Neuronal stem cell (in vitro differentiated cells): ENCODE results near the gene DDX42.

ENCODE experiments used
- DNase-seq: peaks from one replicate; pipeline ENCODE4 v3.0.0-alpha.2; 2013; ENCODE audit warnings: low spot score
- H2AFZ ChIP-seq: one replicate; pipeline ENCODE4 v1.6.1; 2013; ENCODE audit warnings: mild to moderate bottlenecking, low read length, inconsistent platforms
- H2AK5ac ChIP-seq: 2 replicates; pipeline ENCODE4 v1.6.1; 2013; ENCODE audit warnings: low read depth, mild to moderate bottlenecking, inconsistent platforms, low read length, moderate library complexity, mixed read lengths
- H2BK120ac ChIP-seq: 2 replicates; pipeline ENCODE4 v1.6.1; 2013; ENCODE audit warnings: low read depth, mild to moderate bottlenecking, inconsistent platforms, low read length, moderate library complexity, mixed read lengths
- H2BK12ac ChIP-seq: one replicate; pipeline ENCODE4 v1.6.1; 2013; ENCODE audit warnings: low read length, inconsistent platforms
- H2BK15ac ChIP-seq: 2 replicates; pipeline ENCODE4 v1.6.1; 2013; ENCODE audit warnings: mild to moderate bottlenecking, low read length, inconsistent platforms, mixed read lengths
- H2BK5ac ChIP-seq: one replicate; pipeline ENCODE4 v1.6.1; 2013; ENCODE audit warnings: inconsistent platforms, mild to moderate bottlenecking, low read length, moderate library complexity
- H3K14ac ChIP-seq: one replicate; pipeline ENCODE4 v1.6.1; 2013; ENCODE audit warnings: low read length, inconsistent platforms
- H3K18ac ChIP-seq: 2 replicates; pipeline ENCODE4 v1.6.1; 2013; ENCODE audit warnings: low read length, inconsistent platforms
- H3K23ac ChIP-seq: 2 replicates; pipeline ENCODE4 v1.6.1; 2013; ENCODE audit warnings: low read depth, mild to moderate bottlenecking, mixed read lengths, low read length, inconsistent platforms; ENCODE audit not compliant: poor library complexity
- H3K27ac ChIP-seq: replicated peaks from 3 replicates; pipeline ENCODE4 v1.5.1; 2013; ENCODE audit warnings: low read length, inconsistent platforms
- H3K27me3 ChIP-seq, 3 experiments: 2 replicates each; pipeline ENCODE4 v1.6.1; 2013; ENCODE audit warnings: low read length in 3 of 3, mild to moderate bottlenecking in 2 of 3, inconsistent platforms in 1 of 3, low read depth in 1 of 3, mixed read lengths in 1 of 3, moderate library complexity in 1 of 3; ENCODE audit not compliant: control insufficient read depth in 3 of 3, insufficient read depth in 3 of 3
- H3K36me3 ChIP-seq, 2 donors: replicated peaks in 1 of 2; 2 replicates each; pipeline ENCODE4 v1.6.1; 2013; ENCODE audit warnings: low read length in 2 of 2; ENCODE audit not compliant: control insufficient read depth in 2 of 2, insufficient read depth in 2 of 2
- H3K4ac ChIP-seq: 2 replicates; pipeline ENCODE4 v1.6.1; 2013; ENCODE audit warnings: inconsistent platforms, mild to moderate bottlenecking, low read length, moderate library complexity
- H3K4me1 ChIP-seq, 2 donors: 1 replicate in 1 of 2; 2 replicates in 1 of 2; pipeline ENCODE4 v1.6.1; 2013; ENCODE audit warnings: low read length in 2 of 2, low read depth in 1 of 2; ENCODE audit not compliant: control insufficient read depth in 2 of 2, insufficient read depth in 1 of 2
- H3K4me2 ChIP-seq: one replicate; pipeline ENCODE4 v1.6.1; 2013; ENCODE audit warnings: mild to moderate bottlenecking, low read length, inconsistent platforms; ENCODE audit not compliant: insufficient read depth, poor library complexity, severe bottlenecking
- H3K4me3 ChIP-seq, 2 donors: 2 replicates each; pipeline ENCODE4 v1.5.1; 2013; ENCODE audit warnings: low read length in 2 of 2, mild to moderate bottlenecking in 2 of 2, inconsistent platforms in 1 of 2, moderate library complexity in 1 of 2
- H3K79me1 ChIP-seq: one replicate; pipeline ENCODE4 v1.6.1; 2013; ENCODE audit warnings: low read depth, mild to moderate bottlenecking, inconsistent platforms, low read length, moderate library complexity
- H3K9ac ChIP-seq: one replicate; pipeline ENCODE4 v1.6.1; 2013; ENCODE audit warnings: mild to moderate bottlenecking, low read depth, low read length, inconsistent platforms; ENCODE audit not compliant: poor library complexity
- H3K9me3 ChIP-seq, 2 donors: replicated peaks in 1 of 2; 2 replicates each; pipeline versions ENCODE3 to v1.6.1; 2013; ENCODE audit warnings: low read length in 2 of 2, mild to moderate bottlenecking in 2 of 2, inconsistent platforms in 1 of 2, low read depth in 1 of 2, mixed read lengths in 1 of 2, moderate library complexity in 1 of 2; ENCODE audit not compliant: control insufficient read depth in 2 of 2, insufficient read depth in 1 of 2
- H4K8ac ChIP-seq: one replicate; pipeline ENCODE4 v1.6.1; 2013; ENCODE audit warnings: low read depth, mild to moderate bottlenecking, inconsistent platforms, low read length, moderate library complexity
- H4K91ac ChIP-seq: one replicate; pipeline ENCODE4 v1.6.1; 2013; ENCODE audit warnings: low read length, low read depth, mild to moderate bottlenecking, inconsistent platforms; ENCODE audit not compliant: poor library complexity
- WGBS, 2 donors: extraction: QIAGEN DNeasy Blood & Tissue Kit; methylation state at CpG; one replicate each; pipeline ENCODE4 v1.1.7; 2013; ENCODE audit warnings: missing lambda C conversion rate in 2 of 2, mixed read lengths in 1 of 2; ENCODE audit not compliant: insufficient read length in 2 of 2, insufficient replicate concordance in 1 of 2; ENCODE audit errors: extremely low coverage in 2 of 2; 5-methylcytosine and 5-hydroxymethylcytosine counted together

DDX42 gene

GRCh38 chr17:63838631-63839171 lies 64.7 kb downstream of the DDX42 start:
- Histone ChIP-seq H3K9ac (no peak overlapping the region), H2BK15ac (no peak overlapping the region), H2BK12ac (no peak overlapping the region), H3K4me3 (no peak overlapping the region), H3K4me2 (no peak overlapping the region), H2BK120ac (no peak overlapping the region), H3K23ac (no peak overlapping the region), H3K4ac (no peak overlapping the region), H3K18ac (no peak overlapping the region), H3K27ac (no peak overlapping the region), H4K8ac (no peak overlapping the region), H3K27me3 (no peaks in the 10 kb centered on the region), H3K14ac (no peak overlapping the region), H3K4me1 (peaks cover 10 to 13% of the 10 kb centered on the region in 2 donors), H4K91ac (no peak overlapping the region), H3K9me3 (no peaks in the 10 kb centered on the region), H3K36me3 (peaks cover 15 to 45% of the 10 kb centered on the region in 2 donors), H2BK5ac (no peak overlapping the region), H2AK5ac (peak overlapping the region; percentile 19), H3K79me1 (peaks cover 6% of the 10 kb centered on the region), H2AFZ (no peak overlapping the region)
- no peak for DNase-seq
- WGBS, 2 donors: no CpG with 5 or more reads among the region's 7 CpGs

GRCh38 chr17:63840591-63841349 lies 66.8 kb downstream of the DDX42 start:
- peaks cover 11 to 13% of the 10 kb centered on the region in 2 donors for H3K4me1 ChIP-seq
- H3K27ac ChIP-seq: no peak overlapping the region
- no peak overlapping the region for H2BK120ac ChIP-seq
- DNase-seq: no peak
- no peak overlapping the region for H3K18ac ChIP-seq
- H2BK15ac ChIP-seq: no peak overlapping the region
- no peak overlapping the region for H2BK5ac ChIP-seq
- no CpG with 5 or more reads among the region's 4 CpGs for WGBS, 2 donors
- no peak overlapping the region for H3K23ac ChIP-seq
- H3K14ac ChIP-seq: no peak overlapping the region
- peak overlapping the region; percentile 46 for H3K9ac ChIP-seq
- H3K36me3 ChIP-seq: peaks cover 4 to 25% of the 10 kb centered on the region in 2 donors
- H4K91ac ChIP-seq: no peak overlapping the region
- H2AFZ ChIP-seq: no peak overlapping the region
- H3K27me3 ChIP-seq: no peaks in the 10 kb centered on the region
- H3K4me3 ChIP-seq: peak overlapping the region in 1 of 2 donors; percentile 61
- H4K8ac ChIP-seq: no peak overlapping the region
- H2AK5ac ChIP-seq: no peak overlapping the region
- H3K79me1 ChIP-seq: peaks cover 6% of the 10 kb centered on the region
- no peaks in the 10 kb centered on the region for H3K9me3 ChIP-seq
- no peak overlapping the region for H3K4ac ChIP-seq
- H3K4me2 ChIP-seq: peak overlapping the region; percentile 72
- no peak overlapping the region for H2BK12ac ChIP-seq

- H4K91ac ChIP-seq: no peak overlapping the region
- peaks cover 11 to 13% of the 10 kb centered on the region in 2 donors for H3K4me1 ChIP-seq
- no peak overlapping the region for H2BK15ac ChIP-seq
- DNase-seq: peak; percentile 31
- peak overlapping the region; percentile 86 for H3K27ac ChIP-seq
- H3K18ac ChIP-seq: peak overlapping the region; percentile 97
- no peak overlapping the region for H2AK5ac ChIP-seq
- H4K8ac ChIP-seq: no peak overlapping the region
- peak overlapping the region; percentile 61 to 89 for H3K4me3 ChIP-seq
- peak overlapping the region; percentile 28 for H3K23ac ChIP-seq
- WGBS, 2 donors: no CpG with 5 or more reads among the region's 26 CpGs
- H2BK5ac ChIP-seq: peak overlapping the region; percentile 79
- H3K9ac ChIP-seq: peak overlapping the region; percentile 92
- no peak overlapping the region for H2BK12ac ChIP-seq
- no peaks in the 10 kb centered on the region for H3K27me3 ChIP-seq
- H3K4me2 ChIP-seq: peak overlapping the region; percentile 72
- H3K79me1 ChIP-seq: peaks cover 6% of the 10 kb centered on the region
- peaks cover 4 to 17% of the 10 kb centered on the region in 2 donors for H3K36me3 ChIP-seq
- no peaks in the 10 kb centered on the region for H3K9me3 ChIP-seq
- H2BK120ac ChIP-seq: no peak overlapping the region
- peak overlapping the region; percentile 95 for H2AFZ ChIP-seq
- no peak overlapping the region for H3K4ac ChIP-seq
- H3K14ac ChIP-seq: peak overlapping the region; percentile 94
Measured at GRCh38 chr17:63841350-63842172, 67.6 kb downstream of the DDX42 start.

- H3K27ac ChIP-seq: peak overlapping the region; percentile 86
- DNase-seq: no peak
- WGBS, 2 donors: no CpG with 5 or more reads among the region's 36 CpGs
Measured at GRCh38 chr17:63842173-63842539, 68.2 kb downstream of the DDX42 start.

More at GRCh38 chr17:63842173-63842539, 68.2 kb downstream of the DDX42 start:
- Histone ChIP-seq H2BK5ac (peak overlapping the region; percentile 79), H3K4me2 (peak overlapping the region; percentile 72), H3K79me1 (peaks cover 6% of the 10 kb centered on the region), H2BK12ac (no peak overlapping the region), H2AK5ac (no peak overlapping the region), H3K27me3 (no peaks in the 10 kb centered on the region), H2BK15ac (no peak overlapping the region), H3K9ac (peak overlapping the region; percentile 92), H4K8ac (no peak overlapping the region), H3K4me1 (peaks cover 11 to 13% of the 10 kb centered on the region in 2 donors), H3K4ac (no peak overlapping the region), H3K9me3 (no peaks in the 10 kb centered on the region), H3K18ac (peak overlapping the region; percentile 97), H2BK120ac (no peak overlapping the region), H3K14ac (peak overlapping the region; percentile 94), H2AFZ (peak overlapping the region; percentile 95), H3K4me3 (peak overlapping the region; percentile 61 to 89), H3K36me3 (peaks cover 1 to 11% of the 10 kb centered on the region in 2 donors), H3K23ac (peak overlapping the region; percentile 28), H4K91ac (no peak overlapping the region)
